HepG2 (cell line): Measurements from ENCODE around the gene JPH4. TPM values are rescaled to one million over a fixed set of nuclear protein-coding genes. Genes with fewer than 3 reads are reported as not detected.

Experiments used
- ATF3 ChIP-seq: sonication (generic); formaldehyde crosslinking; IDR thresholded peaks from 2 replicates; pipeline ENCODE4 v1.4.0; 2020; ENCODE audit warnings: missing genetic modification reagents
- ATF7-NPFF ChIP-seq: sonication (generic); formaldehyde crosslinking; IDR thresholded peaks from 2 replicates; pipeline ENCODE4 v1.8.1; 2023; ENCODE audit warnings: mild to moderate bottlenecking, low read depth, missing genetic modification reagents, moderate library complexity
- CEBPG ChIP-seq: IDR thresholded peaks from 2 replicates; pipeline ENCODE4 v1.6.1; 2016
- ELK4 ChIP-seq: sonication (generic); formaldehyde crosslinking; IDR thresholded peaks from 2 replicates; pipeline ENCODE4 v1.9.0; 2021; ENCODE audit warnings: missing genetic modification reagents, borderline replicate concordance
- FLYWCH1 ChIP-seq: sonication (generic); formaldehyde crosslinking; IDR thresholded peaks from 2 replicates; pipeline ENCODE4 v1.8.1; 2023; ENCODE audit warnings: mild to moderate bottlenecking, missing genetic modification reagents
- HMG20A ChIP-seq: IDR thresholded peaks from 2 replicates; pipeline ENCODE4 v1.6.1; 2016; ENCODE audit warnings: borderline replicate concordance
- HNF4G ChIP-seq, 2 experiments: sonication (generic) in 1 of 2; formaldehyde crosslinking in 1 of 2; IDR thresholded peaks; 2 replicates each; pipeline versions ENCODE4 v1.4.0 to v1.6.1; 2011 to 2020; ENCODE audit warnings: borderline replicate concordance in 2 of 2, low read depth in 2 of 2, mild to moderate bottlenecking in 2 of 2, low read length in 1 of 2, missing genetic modification reagents in 1 of 2, moderate library complexity in 1 of 2
- MAFG ChIP-seq: sonication (generic); formaldehyde crosslinking; IDR thresholded peaks from 2 replicates; pipeline ENCODE4 v1.5.1; 2020; ENCODE audit warnings: mild to moderate bottlenecking, missing genetic modification reagents
- PHF21A ChIP-seq: sonication (generic); formaldehyde crosslinking; IDR thresholded peaks from 2 replicates; pipeline ENCODE4 v1.5.0; 2020; ENCODE audit warnings: mild to moderate bottlenecking, missing genetic modification reagents
- RAD51 ChIP-seq: fragments of 450-650 bp; IDR thresholded peaks from 2 replicates; pipeline ENCODE4 v1.6.1; 2016; ENCODE audit warnings: borderline replicate concordance
- SIX4 ChIP-seq: sonication (generic); formaldehyde crosslinking; IDR thresholded peaks from 2 replicates; pipeline ENCODE4 v1.4.0; 2020; ENCODE audit warnings: missing genetic modification reagents
- SNAI1 ChIP-seq: sonication (generic); formaldehyde crosslinking; IDR thresholded peaks from 2 replicates; pipeline ENCODE4 v1.5.0; 2020; ENCODE audit warnings: mild to moderate bottlenecking, missing genetic modification reagents, borderline replicate concordance
- THAP11 ChIP-seq: IDR thresholded peaks from 2 replicates; pipeline ENCODE4 v1.6.1; 2016; ENCODE audit warnings: missing biosample characterization, missing genetic modification reagents
- THAP8 ChIP-seq: sonication (generic); formaldehyde crosslinking; IDR thresholded peaks from 2 replicates; pipeline ENCODE4 v1.5.1; 2020; ENCODE audit warnings: missing genetic modification reagents, mild to moderate bottlenecking, borderline replicate concordance
- TP53 ChIP-seq: sonication (generic); formaldehyde crosslinking; conservative IDR thresholded peaks from 2 replicates; pipeline ENCODE4 v1.4.0; 2020; ENCODE audit warnings: missing genetic modification reagents
- ZBTB21 ChIP-seq: sonication (generic); formaldehyde crosslinking; IDR thresholded peaks from 2 replicates; pipeline ENCODE4 v1.4.0; 2020; ENCODE audit warnings: missing genetic modification reagents
- ZBTB46 ChIP-seq: sonication (generic); formaldehyde crosslinking; IDR thresholded peaks from 2 replicates; pipeline ENCODE4 v1.4.0; 2020; ENCODE audit warnings: mild to moderate bottlenecking, missing genetic modification reagents, borderline replicate concordance
- ZNF180 ChIP-seq: sonication (generic); formaldehyde crosslinking; IDR thresholded peaks from 2 replicates; pipeline ENCODE4 v1.4.0; 2020; ENCODE audit warnings: low read depth, missing genetic modification reagents, borderline replicate concordance
- ZNF253 ChIP-seq: sonication (generic); formaldehyde crosslinking; IDR thresholded peaks from 2 replicates; pipeline ENCODE4 v1.8.0; 2022; ENCODE audit warnings: mild to moderate bottlenecking, missing genetic modification reagents, borderline replicate concordance
- ZNF280B ChIP-seq: sonication (generic); formaldehyde crosslinking; IDR thresholded peaks from 2 replicates; pipeline ENCODE4 v1.5.0; 2020; ENCODE audit warnings: missing genetic modification reagents, mild to moderate bottlenecking, borderline replicate concordance
- ZNF775 ChIP-seq: sonication (generic); formaldehyde crosslinking; IDR thresholded peaks from 2 replicates; pipeline ENCODE4 v1.4.0; 2020; ENCODE audit warnings: missing genetic modification reagents, mild to moderate bottlenecking, moderate library complexity, borderline replicate concordance
- polyA plus RNA-seq, 8 experiments: library from polyadenylated mRNA; depleted of rRNA in 3 of 8; stranded (reverse) in 7 of 8; unstranded in 1 of 8; fragments of >200 nt; fragmentation: Illumina TruSeq in 4 of 8; extraction: Trizol in 4 of 8; gene quantifications; 2 replicates each; pipeline versions ENCODE4 v1.2.1 to v1.2.3, GENCODE V29; 2011 to 2016; ENCODE audit warnings: low read depth in 4 of 8, missing spikeins in 1 of 8, mixed read lengths in 1 of 8; ENCODE audit not compliant: insufficient read depth in 1 of 8
- total RNA-seq, 5 experiments: library from RNA; depleted of rRNA; stranded (reverse); fragments of >200 nt; fragmentation: Illumina TruSeq; extraction: Trizol; gene quantifications; 2 replicates each; pipeline ENCODE4 v1.2.3, GENCODE V29; 2016; ENCODE audit warnings: low read depth in 1 of 5

The JPH4 gene
- total and polyA plus RNA-seq, 2 of the 13 experiments (the other 11 are each of a cell fraction or from before 2014, with no cell fraction given) = 0.08 to 0.22 TPM

- no peak for TF ChIP-seq ZBTB46 (CRISPR knock-in tag)
- TF ChIP-seq SIX4 (CRISPR knock-in tag) = no peak
- TF ChIP-seq THAP8 = no peak
- no peak for TF ChIP-seq ELK4 (CRISPR knock-in tag)
- TF ChIP-seq HMG20A (CRISPR knock-in tag) = no peak
- TF ChIP-seq ZNF775 (CRISPR knock-in tag) = no peak
- TF ChIP-seq ZNF280B (CRISPR knock-in tag) = peak; percentile 85; the same call in 1 of the 2 replicates
- TF ChIP-seq SNAI1 = no peak
- TF ChIP-seq ZBTB21 (CRISPR knock-in tag) = no peak; the same call in 1 of the 2 replicates
- no peak for TF ChIP-seq ATF7-NPFF (CRISPR knock-in tag)
- no peak for TF ChIP-seq ZNF253 (CRISPR knock-in tag)
- no peak for TF ChIP-seq TP53 (CRISPR knock-in tag)
- no peak for TF ChIP-seq RAD51
- no peak for TF ChIP-seq CEBPG
- TF ChIP-seq ZNF180 (CRISPR knock-in tag) = no peak
- TF ChIP-seq MAFG = no peak
- no peak for TF ChIP-seq ATF3 (CRISPR knock-in tag)
- TF ChIP-seq HNF4G (IDR thresholded peaks at IDR 0.05; ENCODE audit: borderline replicate concordance, low read depth, low read length) = no peak
- TF ChIP-seq HNF4G (CRISPR knock-in tag; IDR thresholded peaks at IDR 0.05; ENCODE audit: borderline replicate concordance, low read depth) = no peak
- TF ChIP-seq THAP11 (CRISPR knock-in tag) = peak; percentile 77
- no peak for TF ChIP-seq FLYWCH1 (CRISPR knock-in tag)
- TF ChIP-seq PHF21A (CRISPR knock-in tag) = no peak
Observed at GRCh38 chr14:23559010-23559925, 19.3 kb downstream of the JPH4 start (continued).
